ENCODE results near the gene CNTN4.

GRCh38 chr3:3038201-3038991 lies 939.7 kb downstream of the CNTN4 start:
- TF ChIP-seq CTCF (IDR thresholded peaks at IDR 0.05) (no peak), POLR2A (IDR thresholded peaks at IDR 0.05) (no peak)

Measured in gastroesophageal sphincter (tissue), 3 donors.